ENCODE data around the gene HM13. TPM values are rescaled to one million over a fixed set of nuclear protein-coding genes. Genes with fewer than 3 reads are reported as not detected.

HM13 gene
- total and polyA plus RNA-seq, 9 of the 15 experiments (the other 6 are each of a cell fraction or from before 2014, with no cell fraction given), result 7.7 to 136 (median 74.5) TPM

- TF ChIP-seq NONO (IDR thresholded peaks at IDR 0.05; ENCODE audit: low read depth in 2 of 2, low read length in 1 of 2), result 0 out of 4 replicates have a peak, but pooled peaks of 1 of the 2 experiments have one; percentile 29
- no peak for TF ChIP-seq MGA (IDR thresholded peaks at IDR 0.05)
- no peak for TF ChIP-seq CEBPZ (IDR thresholded peaks at IDR 0.05; ENCODE audit: borderline replicate concordance, low read depth, low read length)
- no peak for TF ChIP-seq SIRT6 (IDR thresholded peaks at IDR 0.05; ENCODE audit: low read depth, low read length)
- no peak for TF ChIP-seq KLF10 (CRISPR knock-in tag; IDR thresholded peaks at IDR 0.05)
- no peak for TF ChIP-seq TAF15 (IDR thresholded peaks at IDR 0.05; ENCODE audit: low read depth, low read length)
These were observed 93.5 kb downstream of the HM13 start (continued) for GRCh38 chr20:31607640-31608250.
